MCF 10A (cell line): ENCODE results near the gene SAG. TPM values are rescaled to one million over a fixed set of nuclear protein-coding genes. Genes with fewer than 3 reads are reported as not detected.

ENCODE experiments used
- BruUV-seq: library from RNA; stranded (reverse); fragments of 400-500 nt; replicated peaks from 2 replicates; lab custom pipeline; 2021; lab: Mats Ljungman, UMichigan
- CTCF ChIA-PET: fragments of 300-600 bp; sonication (Branson Sonifier 250); formaldehyde crosslinking; extraction: SDS; loops from one replicate; lab custom pipeline; 2021; ENCODE audit warnings: antibody characterized with exemption, inconsistent platforms; lab: Yijun Ruan, JAX
- POLR2A ChIA-PET: fragments of 300-600, 350-650 bp; sonication (Branson Sonifier 250); formaldehyde crosslinking; extraction: SDS; loops from one replicate; lab custom pipeline; 2020; ENCODE audit warnings: antibody characterized with exemption, inconsistent platforms; lab: Yijun Ruan, JAX
- DNase-seq: peaks from one replicate; pipeline ENCODE4 v3.0.0-alpha.2; 2018; ENCODE audit not compliant: unreplicated experiment
- H3K27ac Mint-ChIP-seq: one replicate; pipeline ENCODE4 v1.8.0; 2022; ENCODE audit warnings: mild to moderate bottlenecking, low read depth, mixed read lengths; ENCODE audit not compliant: unreplicated experiment
- H3K27me3 Mint-ChIP-seq: one replicate; pipeline ENCODE4 v1.8.0; 2022; ENCODE audit warnings: mixed read lengths; ENCODE audit not compliant: insufficient read depth, unreplicated experiment
- H3K36me3 Mint-ChIP-seq: one replicate; pipeline ENCODE4 v1.8.0; 2022; ENCODE audit warnings: mild to moderate bottlenecking, moderate library complexity, mixed read lengths; ENCODE audit not compliant: insufficient read depth, unreplicated experiment
- H3K4me1 Mint-ChIP-seq: one replicate; pipeline ENCODE4 v1.8.0; 2022; ENCODE audit warnings: mixed read lengths; ENCODE audit not compliant: insufficient read depth, unreplicated experiment
- H3K4me3 Mint-ChIP-seq: one replicate; pipeline ENCODE4 v1.8.0; 2022; ENCODE audit warnings: mild to moderate bottlenecking, moderate library complexity, mixed read lengths; ENCODE audit not compliant: unreplicated experiment
- H3K9me3 Mint-ChIP-seq: one replicate; pipeline ENCODE4 v1.8.0; 2022; ENCODE audit warnings: mixed read lengths; ENCODE audit not compliant: unreplicated experiment
- intact Hi-C: fragments of 100-400 bp; cut with micrococcal nuclease; formaldehyde crosslinking; loops from 2 replicates; pipeline ENCODE4 v1.14.1; 2022
- total RNA-seq: library from RNA; stranded (reverse); gene quantifications from 2 replicates; pipeline ENCODE4 v1.2.3, GENCODE V29; 2022
- TF ChIP-seq, protein P1 (sequence below): fragments of 200-600 bp; IDR thresholded peaks from one replicate; pipeline ENCODE4 v1.8.0; 2022; ENCODE audit warnings: antibody characterized with exemption, mild to moderate bottlenecking; ENCODE audit not compliant: unreplicated experiment

Gene SAG
- total RNA-seq, 1 experiment from 2014 or later = not detected

DNA sequence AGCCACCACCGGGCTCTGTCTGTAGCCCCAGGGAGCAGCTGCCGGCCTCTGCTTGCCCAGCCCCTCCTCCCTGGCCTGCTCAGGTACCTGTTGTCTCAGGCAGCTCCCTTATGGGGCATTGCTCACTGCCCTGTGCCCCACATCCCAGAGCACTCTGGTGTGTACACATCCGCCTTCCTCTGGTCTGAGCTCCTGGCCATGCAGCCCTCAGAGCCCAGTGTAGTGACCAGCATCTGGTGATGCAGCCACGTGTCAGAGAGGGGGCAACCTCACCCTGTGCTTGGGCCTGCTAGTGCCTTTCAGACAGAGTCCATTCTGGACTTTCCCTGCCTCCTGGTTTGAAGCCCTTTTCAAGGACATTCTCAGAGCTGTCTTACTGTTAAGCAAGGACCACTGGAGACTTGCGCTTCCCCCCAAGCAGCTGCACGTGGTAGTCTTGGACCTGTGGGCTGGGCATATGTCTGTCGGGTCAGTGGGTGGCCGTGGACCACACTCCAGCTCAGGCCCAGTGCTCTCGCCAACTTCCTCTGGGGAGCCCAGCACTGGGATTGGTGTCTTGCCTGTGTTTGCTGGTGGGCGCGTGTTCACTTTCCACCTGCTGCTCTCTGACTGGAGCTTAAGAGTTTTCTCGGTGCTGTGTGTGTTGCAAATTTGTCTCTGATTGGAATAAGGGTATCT lies 77.3 kb downstream of the SAG start:
- Mint-ChIP-seq H3K27me3 (no peaks in the 10 kb centered on the region), H3K36me3 (peaks cover 10% of the 10 kb centered on the region), H3K4me1 (peaks cover 49% of the 10 kb centered on the region), H3K9me3 (no peaks in the 10 kb centered on the region), H3K27ac (peak overlapping the region; percentile 63), H3K4me3 (peak overlapping the region; percentile 24)
- POLR2A ChIA-PET = interaction anchor here (0.6 to 1.7 kb wide), 9 partner anchors 19 to 685 kb away, joined by 3 to 6 read pairs (median 4); partner anchors contain the start of gene DGKD
- CTCF ChIA-PET = interaction anchor here (0.6 to 1.7 kb wide), 9 partner anchors 19 to 594 kb away, joined by 3 to 10 read pairs (median 4); no protein-coding TSS in a partner anchor
- no TSS peak for BruUV-seq
- TF ChIP-seq, protein P1, sequence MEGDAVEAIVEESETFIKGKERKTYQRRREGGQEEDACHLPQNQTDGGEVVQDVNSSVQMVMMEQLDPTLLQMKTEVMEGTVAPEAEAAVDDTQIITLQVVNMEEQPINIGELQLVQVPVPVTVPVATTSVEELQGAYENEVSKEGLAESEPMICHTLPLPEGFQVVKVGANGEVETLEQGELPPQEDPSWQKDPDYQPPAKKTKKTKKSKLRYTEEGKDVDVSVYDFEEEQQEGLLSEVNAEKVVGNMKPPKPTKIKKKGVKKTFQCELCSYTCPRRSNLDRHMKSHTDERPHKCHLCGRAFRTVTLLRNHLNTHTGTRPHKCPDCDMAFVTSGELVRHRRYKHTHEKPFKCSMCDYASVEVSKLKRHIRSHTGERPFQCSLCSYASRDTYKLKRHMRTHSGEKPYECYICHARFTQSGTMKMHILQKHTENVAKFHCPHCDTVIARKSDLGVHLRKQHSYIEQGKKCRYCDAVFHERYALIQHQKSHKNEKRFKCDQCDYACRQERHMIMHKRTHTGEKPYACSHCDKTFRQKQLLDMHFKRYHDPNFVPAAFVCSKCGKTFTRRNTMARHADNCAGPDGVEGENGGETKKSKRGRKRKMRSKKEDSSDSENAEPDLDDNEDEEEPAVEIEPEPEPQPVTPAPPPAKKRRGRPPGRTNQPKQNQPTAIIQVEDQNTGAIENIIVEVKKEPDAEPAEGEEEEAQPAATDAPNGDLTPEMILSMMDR = no peak
- intact Hi-C loops = no loop called here
- peak; percentile 56 for DNase-seq

DNA sequence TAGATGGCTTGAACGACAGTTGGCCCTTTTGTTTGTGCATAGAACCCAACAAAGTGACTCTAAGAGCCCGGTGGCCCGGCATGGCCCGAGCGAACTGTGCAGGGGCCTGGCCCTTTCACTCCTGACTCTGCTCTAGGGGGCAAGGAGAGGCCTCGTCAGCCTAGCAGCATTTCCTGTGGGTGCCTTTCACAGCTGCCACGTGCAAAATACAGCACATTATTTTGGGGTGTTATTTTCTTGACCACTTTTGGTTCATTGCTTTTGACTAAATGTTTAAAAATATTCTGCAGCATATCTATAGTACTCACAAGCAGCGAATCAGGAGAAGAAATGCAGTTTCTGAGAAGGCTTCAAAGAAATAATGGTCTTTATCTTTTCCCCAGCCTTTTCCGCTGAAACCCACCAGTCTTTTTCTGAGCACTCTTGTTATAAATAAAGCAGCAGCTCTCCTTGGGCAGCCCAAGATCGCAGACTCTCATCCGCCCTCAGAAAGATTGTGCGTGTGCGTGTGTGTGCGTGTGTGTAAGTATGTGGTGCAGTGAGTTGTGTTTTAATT lies 78.0 kb downstream of the SAG start:
- H3K27ac Mint-ChIP-seq = no peak overlapping the region

GRCh38 chr2:233386382-233387041 lies 78.9 kb downstream of the SAG start:
- DNase-seq = peak; percentile 87
- TF ChIP-seq, protein P1 = no peak
- ChIA-PET POLR2A (interaction anchor here (0.6 to 2.1 kb wide), 7 partner anchors 21 to 467 kb away, joined by 3 to 14 read pairs (median 4); no protein-coding TSS in a partner anchor), CTCF (interaction anchor here (0.5 to 1.6 kb wide), 4 partner anchors 17 to 56 kb away, joined by 3 to 9 read pairs (median 3); no protein-coding TSS in a partner anchor)
- no TSS peak for BruUV-seq
- Mint-ChIP-seq H3K36me3 (peaks cover 18% of the 10 kb centered on the region), H3K27ac (no peak overlapping the region), H3K9me3 (no peaks in the 10 kb centered on the region), H3K27me3 (no peaks in the 10 kb centered on the region), H3K4me1 (peaks cover 40% of the 10 kb centered on the region), H3K4me3 (no peak overlapping the region)
- intact Hi-C loops = no loop called here

More for the DNA sequence above, 78.0 kb downstream of the SAG start:
- Mint-ChIP-seq H3K9me3 (no peaks in the 10 kb centered on the region), H3K4me1 (peaks cover 49% of the 10 kb centered on the region), H3K36me3 (peaks cover 9% of the 10 kb centered on the region), H3K27me3 (no peaks in the 10 kb centered on the region), H3K4me3 (no peak overlapping the region)
- no TSS peak for BruUV-seq
- TF ChIP-seq, protein P1 = no peak
- no peak for DNase-seq
- CTCF ChIA-PET = interaction anchor here (0.6 to 1.7 kb wide), 5 partner anchors 20 to 594 kb away, joined by 3 to 10 read pairs (median 4); no protein-coding TSS in a partner anchor
- POLR2A ChIA-PET = interaction anchor here (0.6 to 1.7 kb wide), 5 partner anchors 20 to 686 kb away, joined by 3 to 6 read pairs (median 4); no protein-coding TSS in a partner anchor
- intact Hi-C loops = no loop called here
